SK-N-MC (cell line): ENCODE data around the gene ZNF277.

Experiments
- DNase-seq: peaks from one replicate; pipeline ENCODE4 v3.0.0-alpha.2; 2011; ENCODE audit warnings: low read depth, low spot score
- H3K27ac ChIP-seq: fragments of 200-600 bp; sonication (generic); 2 replicates; pipeline ENCODE4 v1.5.1; 2016; ENCODE audit warnings: mixed run types
- H3K36me3 ChIP-seq: fragments of 200-600 bp; sonication (generic); 2 replicates; pipeline ENCODE4 v1.6.1; 2017; ENCODE audit warnings: antibody characterized with exemption, low read length, mixed read lengths; ENCODE audit not compliant: insufficient read depth
- H3K4me3 ChIP-seq: fragments of 200-600 bp; sonication (generic); 2 replicates; pipeline ENCODE4 v1.5.1; 2016
- H3K9ac ChIP-seq: fragments of 200-600 bp; sonication (generic); 2 replicates; pipeline ENCODE4 v1.8.0; 2017; ENCODE audit warnings: mixed run types, mixed read lengths; ENCODE audit not compliant: insufficient read length
- H3K9me3 ChIP-seq: fragments of 200-600 bp; sonication (generic); 2 replicates; pipeline ENCODE4 v1.6.1; 2017; ENCODE audit warnings: low read depth, mild to moderate bottlenecking, antibody characterized with exemption, low read length, moderate library complexity, mixed read lengths
- EZH2 ChIP-seq: fragments of 200-600 bp; sonication (generic); IDR thresholded peaks from one replicate; pipeline ENCODE4 v1.6.1; 2017; ENCODE audit warnings: antibody characterized with exemption
- FOXP2 ChIP-seq: optimal IDR thresholded peaks from 2 replicates; pipeline ENCODE3; 2011; ENCODE audit warnings: mild to moderate bottlenecking, moderate library complexity; ENCODE audit not compliant: insufficient read depth; ENCODE audit errors: extremely low read length, control extremely low read depth
- POLR2AphosphoS5 ChIP-seq: IDR thresholded peaks from 2 replicates; pipeline ENCODE4 v1.6.1; 2012; ENCODE audit warnings: mild to moderate bottlenecking, low read depth, low read length, borderline replicate concordance

The ZNF277 gene

DNA sequence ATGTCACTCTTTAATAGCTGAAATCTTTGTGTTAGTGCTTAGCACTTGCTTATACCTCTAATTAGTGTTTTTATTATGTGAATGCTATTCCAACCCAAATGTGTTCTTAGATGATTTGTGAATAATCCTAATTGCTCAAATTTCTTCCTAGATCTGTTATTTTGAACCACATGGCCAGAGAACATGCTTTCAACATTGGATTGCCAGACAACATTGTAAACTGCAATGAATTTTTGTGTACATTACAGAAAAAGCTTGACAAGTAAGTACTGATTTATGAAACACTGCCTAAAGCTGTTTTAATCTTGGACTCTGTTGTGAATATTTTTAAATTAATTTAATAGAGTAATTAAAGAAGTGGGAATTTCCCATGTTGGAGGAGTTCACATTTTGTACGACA, 121.1 kb downstream of the ZNF277 start:
- DNase-seq = no peak
- Histone ChIP-seq H3K4me3 (no peak overlapping the region), H3K36me3 (no peaks in the 10 kb centered on the region), H3K9ac (no peak overlapping the region), H3K27ac (no peak overlapping the region), H3K9me3 (no peaks in the 10 kb centered on the region)
- TF ChIP-seq FOXP2 (no peak), EZH2 (no peak), POLR2AphosphoS5 (no peak)

DNA sequence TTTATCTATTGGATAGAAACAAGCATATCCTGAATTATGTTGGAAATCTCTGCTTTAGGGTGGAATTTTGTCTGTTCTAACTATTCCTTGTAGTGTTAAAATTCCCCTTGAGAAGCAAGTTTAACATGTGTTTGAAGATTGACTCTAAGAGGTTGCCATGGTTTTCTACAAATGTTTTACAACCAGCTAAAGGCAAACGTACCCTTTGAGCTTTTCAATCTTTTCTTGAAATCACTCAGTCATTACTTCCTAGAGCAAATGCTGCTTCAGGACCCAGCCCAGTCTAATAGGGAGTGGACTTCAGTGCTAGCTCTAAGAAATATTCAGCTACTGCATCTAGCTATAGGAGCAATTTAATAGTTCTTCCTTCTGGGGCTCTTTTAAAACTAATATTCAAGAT, 125.0 kb downstream of the ZNF277 start:
- TF ChIP-seq POLR2AphosphoS5 = no peak
- TF ChIP-seq EZH2 = no peak
- no peak for TF ChIP-seq FOXP2
- no peak for DNase-seq
- no peaks in the 10 kb centered on the region for H3K9me3 ChIP-seq
- H3K4me3 ChIP-seq = no peak overlapping the region
- no peak overlapping the region for H3K27ac ChIP-seq
- no peak overlapping the region for H3K9ac ChIP-seq
- no peaks in the 10 kb centered on the region for H3K36me3 ChIP-seq

- Histone ChIP-seq H3K36me3 (no peaks in the 10 kb centered on the region), H3K9ac (no peak overlapping the region), H3K4me3 (no peak overlapping the region), H3K9me3 (no peaks in the 10 kb centered on the region), H3K27ac (no peak overlapping the region)
- no peak for DNase-seq
- TF ChIP-seq FOXP2 (no peak), EZH2 (no peak)
Observed at GRCh38 chr7:112334366-112334765, 127.9 kb downstream of the ZNF277 start.

DNA sequence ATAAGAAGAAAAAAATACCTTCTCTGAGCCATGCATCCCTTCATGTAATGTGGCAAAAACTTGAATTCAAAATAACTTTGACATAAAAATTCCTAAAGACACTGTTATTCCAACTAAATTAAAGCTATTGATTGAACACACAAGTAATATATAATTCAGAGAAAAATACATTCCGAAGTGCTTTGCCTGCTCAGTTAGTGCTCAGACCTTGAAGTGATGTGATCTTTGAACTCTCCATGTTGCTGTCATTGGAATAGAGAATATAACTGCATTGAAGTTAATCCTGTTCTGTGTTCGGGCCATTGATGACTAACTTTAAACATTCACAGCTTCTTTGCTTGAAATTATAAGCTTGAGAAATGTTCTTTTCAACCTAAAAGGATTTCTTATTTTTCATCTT, 129.8 kb downstream of the ZNF277 start:
- H3K27ac ChIP-seq = no peak overlapping the region

DNA sequence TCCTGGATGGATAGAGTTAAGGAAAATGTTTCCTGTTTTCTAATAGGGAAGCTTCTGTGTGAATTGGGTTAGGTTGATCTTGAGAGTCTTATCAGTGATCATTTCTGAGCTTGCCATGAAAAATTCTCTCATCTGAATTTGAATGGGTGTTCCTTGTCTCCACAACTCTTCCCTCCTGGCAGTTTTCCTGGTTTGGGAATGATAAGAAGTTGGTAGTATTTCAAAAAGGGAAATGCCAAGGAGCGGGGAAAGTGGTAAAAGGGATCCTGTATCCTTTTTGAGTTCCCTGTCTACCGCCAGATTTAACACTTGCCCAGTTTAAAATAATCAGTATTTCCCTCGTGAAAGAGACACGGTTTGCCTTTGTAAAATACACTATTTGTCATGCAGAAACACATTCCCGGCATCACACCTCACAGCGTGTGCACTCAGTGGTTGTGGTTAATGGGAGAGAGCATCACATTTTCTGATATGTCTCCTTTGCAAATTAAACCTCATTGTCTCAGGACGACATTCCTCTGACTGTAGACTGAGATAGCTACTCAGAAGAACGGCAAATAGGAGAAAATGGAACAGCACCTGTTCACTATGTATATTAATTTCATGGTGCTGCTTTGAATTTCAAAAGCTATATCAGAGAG, 130.6 kb downstream of the ZNF277 start:
- Histone ChIP-seq H3K9ac (no peak overlapping the region), H3K4me3 (no peak overlapping the region), H3K36me3 (peaks cover under 1% of the 10 kb centered on the region), H3K9me3 (no peaks in the 10 kb centered on the region), H3K27ac (no peak overlapping the region)
- TF ChIP-seq EZH2 = no peak
- TF ChIP-seq FOXP2 = no peak
- TF ChIP-seq POLR2AphosphoS5 = no peak
- no peak for DNase-seq

More for the DNA sequence above, 129.8 kb downstream of the ZNF277 start:
- Histone ChIP-seq H3K9ac (no peak overlapping the region), H3K9me3 (no peaks in the 10 kb centered on the region), H3K36me3 (no peaks in the 10 kb centered on the region; the same call in 1 of the 2 replicates), H3K4me3 (no peak overlapping the region)
- TF ChIP-seq FOXP2 (no peak), EZH2 (no peak), POLR2AphosphoS5 (no peak)
- no peak for DNase-seq

DNA sequence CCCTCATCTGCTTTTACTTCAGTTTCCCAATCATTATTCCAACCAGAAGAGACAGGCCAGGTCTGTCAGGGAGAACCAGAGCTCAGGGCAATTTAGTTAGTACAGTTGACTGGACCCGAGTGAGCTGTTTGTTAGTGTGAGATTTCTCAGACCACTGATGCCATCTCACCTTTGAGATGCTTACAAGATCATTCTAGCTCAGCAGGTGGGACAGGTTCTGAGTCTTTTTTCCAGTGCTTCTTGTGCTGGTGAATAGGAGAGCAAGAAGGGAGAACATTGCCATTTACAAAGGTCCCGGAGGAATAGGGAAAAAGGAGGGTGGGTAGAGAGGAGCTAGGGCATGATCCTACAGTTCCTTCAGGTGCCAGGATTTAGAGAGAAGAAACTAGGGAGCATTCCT, 131.4 kb downstream of the ZNF277 start:
- TF ChIP-seq POLR2AphosphoS5 (no peak), EZH2 (no peak), FOXP2 (no peak)
- no peak for DNase-seq
- H3K9me3 ChIP-seq = no peaks in the 10 kb centered on the region
- no peak overlapping the region for H3K4me3 ChIP-seq
- H3K36me3 ChIP-seq = peaks cover 9% of the 10 kb centered on the region
- H3K9ac ChIP-seq = no peak overlapping the region
- H3K27ac ChIP-seq = no peak overlapping the region

GRCh38 chr7:112338786-112339185, 132.3 kb downstream of the ZNF277 start:
- no peak overlapping the region for H3K9ac ChIP-seq
- DNase-seq = no peak
- H3K9me3 ChIP-seq = no peaks in the 10 kb centered on the region
- H3K4me3 ChIP-seq = no peak overlapping the region
- H3K36me3 ChIP-seq = peaks cover 14% of the 10 kb centered on the region
- no peak overlapping the region for H3K27ac ChIP-seq
- TF ChIP-seq EZH2 = no peak
- no peak for TF ChIP-seq POLR2AphosphoS5

GRCh38 chr7:112341464-112341863, 135.0 kb downstream of the ZNF277 start:
- Histone ChIP-seq H3K9me3 (no peaks in the 10 kb centered on the region), H3K36me3 (peaks cover 14% of the 10 kb centered on the region), H3K27ac (no peak overlapping the region), H3K9ac (no peak overlapping the region), H3K4me3 (no peak overlapping the region)
- no peak for DNase-seq
- TF ChIP-seq EZH2 (no peak), POLR2AphosphoS5 (no peak), FOXP2 (no peak)

- TF ChIP-seq POLR2AphosphoS5 (no peak), EZH2 (no peak), FOXP2 (no peak)
- peaks cover 14% of the 10 kb centered on the region for H3K36me3 ChIP-seq
- H3K9ac ChIP-seq = no peak overlapping the region
- DNase-seq = no peak
- no peaks in the 10 kb centered on the region for H3K9me3 ChIP-seq
- H3K27ac ChIP-seq = no peak overlapping the region
- no peak overlapping the region for H3K4me3 ChIP-seq
Observed at GRCh38 chr7:112346381-112347060, 140.0 kb downstream of the ZNF277 start.
